Non-pigmented ciliary epithelial cell (primary cell): ENCODE measurements around the gene TRAF3IP1.
"Not testable (repeated sequence)": the region's sequence is repeated elsewhere in the genome, so short reads cannot be mapped to it uniquely, and the experiment has no call there.

Experiments used
- DNase-seq: peaks from one replicate; pipeline ENCODE4 v3.0.0-alpha.2; 2010; ENCODE audit warnings: low read depth

The TRAF3IP1 gene

GRCh38 chr2:238320246-238320647 is at the start of gene TRAF3IP1:
TRAF3IP1 (plus strand) TSS chr2:238320518; CDS start chr2:238320663, 145 bp downstream.
- peak; percentile 46 for DNase-seq

- DNase-seq = no peak
Measured at GRCh38 chr2:238270606-238271005, 49.7 kb upstream of the TRAF3IP1 start.

- DNase-seq = no peak
Measured at GRCh38 chr2:238271061-238271554, 49.2 kb upstream of the TRAF3IP1 start.

- not testable (repeated sequence) for DNase-seq
Measured at GRCh38 chr2:238271686-238272085, 48.6 kb upstream of the TRAF3IP1 start.

GRCh38 chr2:238272156-238272555 is 48.2 kb upstream of the TRAF3IP1 start:
- no peak for DNase-seq

- not testable (repeated sequence) for DNase-seq
Measured at GRCh38 chr2:238273433-238273832, 46.9 kb upstream of the TRAF3IP1 start.

GRCh38 chr2:238274152-238274865 is 46.0 kb upstream of the TRAF3IP1 start:
- DNase-seq = no peak

GRCh38 chr2:238277695-238278094 is 42.6 kb upstream of the TRAF3IP1 start:
- no peak for DNase-seq

- no peak for DNase-seq
Measured at GRCh38 chr2:238278626-238279323, 41.5 kb upstream of the TRAF3IP1 start.

- DNase-seq = no peak
Measured at GRCh38 chr2:238279324-238279682, 41.0 kb upstream of the TRAF3IP1 start.

- no peak for DNase-seq
Measured at GRCh38 chr2:238280083-238280825, 40.1 kb upstream of the TRAF3IP1 start.

- DNase-seq = no peak
Measured at GRCh38 chr2:238281826-238282480, 38.4 kb upstream of the TRAF3IP1 start.

- DNase-seq = no peak
Measured at GRCh38 chr2:238282861-238283738, 37.2 kb upstream of the TRAF3IP1 start.

- DNase-seq = no peak
Measured at GRCh38 chr2:238284802-238285515, 35.4 kb upstream of the TRAF3IP1 start.

- DNase-seq = peak; percentile 57
Measured at GRCh38 chr2:238285653-238286082, 34.6 kb upstream of the TRAF3IP1 start.

- no peak for DNase-seq
Measured at GRCh38 chr2:238286095-238286494, 34.2 kb upstream of the TRAF3IP1 start.

- no peak for DNase-seq
Measured at GRCh38 chr2:238286551-238286950, 33.8 kb upstream of the TRAF3IP1 start.

GRCh38 chr2:238286987-238287736 is 33.2 kb upstream of the TRAF3IP1 start:
- no peak for DNase-seq
